WTC11 (cell line): Measurements from ENCODE around the gene RTP3.

Experiments
- CREB1 ChIP-seq: sonication (generic); formaldehyde crosslinking; IDR thresholded peaks from 2 replicates; pipeline ENCODE4 v1.8.0; 2023; ENCODE audit warnings: mild to moderate bottlenecking, missing genetic modification reagents
- CTCF ChIP-seq: fragments of 200-600 bp; IDR thresholded peaks from 2 replicates; pipeline ENCODE4 v1.8.0; 2022; ENCODE audit warnings: antibody characterized with exemption
- IRF2 ChIP-seq: sonication (generic); formaldehyde crosslinking; IDR thresholded peaks from 2 replicates; pipeline ENCODE4 v1.8.0; 2022; ENCODE audit warnings: low read depth, missing genetic modification reagents, borderline replicate concordance
- SP1 ChIP-seq: sonication (generic); formaldehyde crosslinking; conservative IDR thresholded peaks from 2 replicates; pipeline ENCODE4 v1.8.1; 2022; ENCODE audit warnings: missing genetic modification reagents
- TEAD1 ChIP-seq: sonication (generic); formaldehyde crosslinking; IDR thresholded peaks from 2 replicates; pipeline ENCODE4 v1.8.0; 2022; ENCODE audit warnings: mild to moderate bottlenecking, missing genetic modification reagents
- TEAD4 ChIP-seq: sonication (generic); formaldehyde crosslinking; IDR thresholded peaks from 2 replicates; pipeline ENCODE4 v1.8.0; 2022; ENCODE audit warnings: mild to moderate bottlenecking, missing genetic modification reagents
- ZBTB21 ChIP-seq: sonication (generic); formaldehyde crosslinking; IDR thresholded peaks from 2 replicates; pipeline ENCODE4 v1.8.1; 2023; ENCODE audit warnings: mild to moderate bottlenecking, missing genetic modification reagents, borderline replicate concordance
- ZBTB43 ChIP-seq: sonication (generic); formaldehyde crosslinking; IDR thresholded peaks from 2 replicates; pipeline ENCODE4 v1.8.1; 2023; ENCODE audit warnings: mild to moderate bottlenecking, missing genetic modification reagents
- ZNF138 ChIP-seq: sonication (generic); formaldehyde crosslinking; conservative IDR thresholded peaks from 2 replicates; pipeline ENCODE4 v1.8.1; 2022; ENCODE audit warnings: mild to moderate bottlenecking, moderate library complexity, missing genetic modification reagents
- ZNF317 ChIP-seq: sonication (generic); formaldehyde crosslinking; IDR thresholded peaks from 2 replicates; pipeline ENCODE4 v1.8.1; 2023; ENCODE audit warnings: low read depth, mild to moderate bottlenecking, moderate library complexity, missing genetic modification reagents, borderline replicate concordance
- TF ChIP-seq, protein P1 (sequence below): sonication (generic); formaldehyde crosslinking; IDR thresholded peaks from 2 replicates; pipeline ENCODE4 v1.8.1; 2022; ENCODE audit warnings: mild to moderate bottlenecking, moderate library complexity, missing genetic modification reagents
- TF ChIP-seq, protein P2 (sequence below): sonication (generic); formaldehyde crosslinking; conservative IDR thresholded peaks from 2 replicates; pipeline ENCODE4 v1.8.1; 2022; ENCODE audit warnings: mild to moderate bottlenecking, missing genetic modification reagents

DNA sequence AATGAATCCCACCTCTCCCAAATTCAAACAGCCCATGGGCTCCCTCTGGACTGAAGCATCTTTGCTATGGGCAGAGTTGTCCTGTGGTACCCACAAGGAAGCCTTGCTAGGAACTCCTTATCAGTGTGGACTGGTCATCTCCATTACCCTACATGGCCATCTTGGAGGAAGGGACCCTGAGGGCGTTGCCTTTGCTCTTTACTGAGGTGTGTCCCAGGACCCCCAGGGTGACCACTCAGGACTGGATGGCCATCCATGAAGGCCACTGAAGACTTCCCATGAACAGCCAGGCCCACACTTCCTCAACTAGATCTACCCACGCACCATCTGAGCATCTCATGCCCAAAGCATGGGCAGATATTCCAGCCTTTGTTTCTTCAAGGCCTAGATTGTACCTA, 20.0 kb downstream of the RTP3 start:
- no peak for TF ChIP-seq CTCF
- no peak for TF ChIP-seq SP1 (CRISPR knock-in tag)
- TF ChIP-seq ZBTB21: no peak
- TF ChIP-seq, protein P1, sequence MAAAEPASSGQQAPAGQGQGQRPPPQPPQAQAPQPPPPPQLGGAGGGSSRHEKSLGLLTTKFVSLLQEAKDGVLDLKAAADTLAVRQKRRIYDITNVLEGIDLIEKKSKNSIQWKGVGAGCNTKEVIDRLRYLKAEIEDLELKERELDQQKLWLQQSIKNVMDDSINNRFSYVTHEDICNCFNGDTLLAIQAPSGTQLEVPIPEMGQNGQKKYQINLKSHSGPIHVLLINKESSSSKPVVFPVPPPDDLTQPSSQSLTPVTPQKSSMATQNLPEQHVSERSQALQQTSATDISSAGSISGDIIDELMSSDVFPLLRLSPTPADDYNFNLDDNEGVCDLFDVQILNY: no peak
- TF ChIP-seq ZNF138 (CRISPR knock-in tag): no peak
- TF ChIP-seq ZBTB43 (CRISPR knock-in tag): no peak
- no peak for TF ChIP-seq TEAD4
- no peak for TF ChIP-seq TEAD1 (CRISPR knock-in tag)
- no peak for TF ChIP-seq CREB1 (CRISPR knock-in tag)
- TF ChIP-seq IRF2 (CRISPR knock-in tag): no peak
- TF ChIP-seq ZNF317: no peak
- TF ChIP-seq, protein P2, sequence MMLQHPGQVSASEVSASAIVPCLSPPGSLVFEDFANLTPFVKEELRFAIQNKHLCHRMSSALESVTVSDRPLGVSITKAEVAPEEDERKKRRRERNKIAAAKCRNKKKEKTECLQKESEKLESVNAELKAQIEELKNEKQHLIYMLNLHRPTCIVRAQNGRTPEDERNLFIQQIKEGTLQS (CRISPR knock-in tag): no peak
